Keratinocyte (primary cell): ENCODE results near the gene MXRA5.

ENCODE experiments used
- CTCF ChIP-seq, 3 experiments: IDR thresholded peaks in 1 of 3; conservative IDR thresholded peaks in 1 of 3; optimal IDR thresholded peaks in 1 of 3; 2 replicates in 2 of 3; 3 replicates in 1 of 3; pipeline versions ENCODE3 to v1.5.1; 2011; ENCODE audit warnings: low read length in 3 of 3, mild to moderate bottlenecking in 3 of 3, moderate library complexity in 2 of 3, control low read depth in 1 of 3, inconsistent platforms in 1 of 3; ENCODE audit not compliant: insufficient read depth in 2 of 3; ENCODE audit errors: extremely low read depth in 1 of 3
- EZH2 ChIP-seq: IDR thresholded peaks from one replicate; pipeline ENCODE4 v1.6.1; 2012; ENCODE audit warnings: inconsistent platforms, mild to moderate bottlenecking, low read length, moderate library complexity

- TF ChIP-seq CTCF (optimal IDR thresholded peaks at IDR 0.05 in 1 of 3, IDR thresholded peaks at IDR 0.05 in 1 of 3, conservative IDR thresholded peaks at IDR 0.05 in 1 of 3; ENCODE audit: extremely low read depth in 1 of 3, insufficient read depth in 2 of 3, low read length in 3 of 3): no peak
- TF ChIP-seq EZH2: no peak
Measured at GRCh38 chrX:3345281-3346191, 916 bp downstream of the MXRA5 start.
